GM18909 (cell line): Measurements from ENCODE around the gene GOLPH3.

ENCODE experiments used
- ATAC-seq: cut with Tn5 transposase; IDR thresholded peaks from one replicate; pipeline ENCODE4 v1.9.1; 2021; ENCODE audit warnings: mild to moderate bottlenecking; ENCODE audit not compliant: unreplicated experiment, poor library complexity

GOLPH3 gene

GRCh38 chr5:32103521-32103920 lies 70.6 kb downstream of the GOLPH3 start:
- no peak for ATAC-seq

- no peak for ATAC-seq
These were observed 71.7 kb downstream of the GOLPH3 start for GRCh38 chr5:32102254-32102986.

GRCh38 chr5:32100691-32101302 lies 73.3 kb downstream of the GOLPH3 start:
- no peak for ATAC-seq

- no peak for ATAC-seq
These were observed 73.9 kb downstream of the GOLPH3 start for GRCh38 chr5:32100230-32100629.

GRCh38 chr5:32099486-32100035 lies 74.6 kb downstream of the GOLPH3 start:
- ATAC-seq = no peak

- ATAC-seq = no peak
These were observed 75.2 kb downstream of the GOLPH3 start for GRCh38 chr5:32098890-32099310.

GRCh38 chr5:32098291-32098690 lies 75.8 kb downstream of the GOLPH3 start:
- ATAC-seq = no peak

- no peak for ATAC-seq
These were observed 77.1 kb downstream of the GOLPH3 start for GRCh38 chr5:32096891-32097595.

GRCh38 chr5:32095261-32095671 lies 78.9 kb downstream of the GOLPH3 start:
- ATAC-seq = no peak

GRCh38 chr5:32094691-32095090 lies 79.4 kb downstream of the GOLPH3 start:
- no peak for ATAC-seq

GRCh38 chr5:32092938-32093812 lies 80.9 kb downstream of the GOLPH3 start:
- ATAC-seq = peak; percentile 90

- no peak for ATAC-seq
These were observed 83.4 kb downstream of the GOLPH3 start for GRCh38 chr5:32090755-32091128.

- no peak for ATAC-seq
These were observed 83.9 kb downstream of the GOLPH3 start for GRCh38 chr5:32090026-32090754.

GRCh38 chr5:32089146-32090000 lies 84.7 kb downstream of the GOLPH3 start:
- no peak for ATAC-seq

- no peak for ATAC-seq
These were observed 85.9 kb downstream of the GOLPH3 start for GRCh38 chr5:32088214-32088613.

GRCh38 chr5:32087086-32088082 lies 86.7 kb downstream of the GOLPH3 start:
- ATAC-seq = no peak

GRCh38 chr5:32083981-32084430 lies 90.1 kb downstream of the GOLPH3 start:
- no peak for ATAC-seq
